Endothelial cell of umbilical vein (primary cell): ENCODE measurements around the gene AVL9.

Experiments used
- POLR2A ChIP-seq: IDR thresholded peaks from 2 replicates; pipeline ENCODE4 v1.6.1; 2012; ENCODE audit warnings: low read depth, mild to moderate bottlenecking, control low read depth, low read length
- TF ChIP-seq, protein P1 (sequence below), 2 donors: IDR thresholded peaks; 1 replicate in 1 of 2; 2 replicates in 1 of 2; pipeline ENCODE4 v1.5.1; 2011; ENCODE audit warnings: low read length in 2 of 2, mild to moderate bottlenecking in 2 of 2, moderate library complexity in 2 of 2, control low read depth in 1 of 2, inconsistent platforms in 1 of 2, low read depth in 1 of 2; ENCODE audit not compliant: insufficient read depth in 1 of 2; ENCODE audit errors: extremely low read depth in 1 of 2

DNA sequence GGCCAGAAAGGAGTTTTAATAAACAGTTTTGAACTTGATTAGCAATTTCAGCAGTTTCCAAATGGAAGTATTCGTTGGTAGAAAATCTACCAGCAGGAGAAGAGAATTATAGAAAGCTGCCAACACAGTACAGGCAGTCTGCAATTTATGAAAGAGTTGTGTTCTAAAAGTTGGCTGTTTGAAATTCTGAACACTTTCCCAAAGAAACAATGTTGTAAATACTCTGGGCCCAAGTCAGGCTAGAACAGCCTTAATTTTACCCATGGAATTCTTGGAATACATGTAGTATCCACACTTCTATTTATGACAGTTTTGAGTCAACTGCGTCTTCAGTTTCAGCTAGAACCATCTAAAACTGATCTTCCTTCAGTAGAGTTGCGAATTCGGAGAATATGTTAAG, 42.5 kb downstream of the AVL9 start:
- TF ChIP-seq, protein P1, sequence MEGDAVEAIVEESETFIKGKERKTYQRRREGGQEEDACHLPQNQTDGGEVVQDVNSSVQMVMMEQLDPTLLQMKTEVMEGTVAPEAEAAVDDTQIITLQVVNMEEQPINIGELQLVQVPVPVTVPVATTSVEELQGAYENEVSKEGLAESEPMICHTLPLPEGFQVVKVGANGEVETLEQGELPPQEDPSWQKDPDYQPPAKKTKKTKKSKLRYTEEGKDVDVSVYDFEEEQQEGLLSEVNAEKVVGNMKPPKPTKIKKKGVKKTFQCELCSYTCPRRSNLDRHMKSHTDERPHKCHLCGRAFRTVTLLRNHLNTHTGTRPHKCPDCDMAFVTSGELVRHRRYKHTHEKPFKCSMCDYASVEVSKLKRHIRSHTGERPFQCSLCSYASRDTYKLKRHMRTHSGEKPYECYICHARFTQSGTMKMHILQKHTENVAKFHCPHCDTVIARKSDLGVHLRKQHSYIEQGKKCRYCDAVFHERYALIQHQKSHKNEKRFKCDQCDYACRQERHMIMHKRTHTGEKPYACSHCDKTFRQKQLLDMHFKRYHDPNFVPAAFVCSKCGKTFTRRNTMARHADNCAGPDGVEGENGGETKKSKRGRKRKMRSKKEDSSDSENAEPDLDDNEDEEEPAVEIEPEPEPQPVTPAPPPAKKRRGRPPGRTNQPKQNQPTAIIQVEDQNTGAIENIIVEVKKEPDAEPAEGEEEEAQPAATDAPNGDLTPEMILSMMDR (IDR thresholded peaks at IDR 0.05; ENCODE audit: extremely low read depth in 1 of 2, insufficient read depth in 1 of 2, low read depth in 1 of 2, low read length in 2 of 2): no peak
- TF ChIP-seq POLR2A: no peak
